ENCODE results near the gene L3MBTL4. TPM values are rescaled to one million over a fixed set of nuclear protein-coding genes. Genes with fewer than 3 reads are reported as not detected.

L3MBTL4 gene
- total and polyA plus RNA-seq, 10 of the 15 experiments (the other 5 are each of a cell fraction or from before 2014, with no cell fraction given): 1.3 to 8.7 (median 3.8) TPM

DNA sequence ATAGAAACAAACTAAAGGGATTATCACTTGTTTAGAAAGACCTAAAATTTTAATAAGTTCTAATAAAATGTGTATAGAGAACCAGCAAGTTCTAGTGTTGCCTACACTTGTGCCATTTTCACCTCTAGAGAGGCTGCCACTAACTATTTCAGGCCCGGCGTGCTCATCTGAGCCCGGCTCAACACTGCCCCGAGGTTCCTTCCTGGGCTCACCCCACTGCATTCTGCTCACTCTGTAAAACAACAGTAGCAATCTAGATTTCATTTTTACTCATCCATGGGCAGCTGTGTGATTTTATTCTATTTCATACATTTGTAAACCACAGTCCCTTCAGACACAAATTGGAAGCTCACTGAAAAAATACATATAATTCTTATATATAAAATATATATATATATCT is 253.2 kb downstream of the L3MBTL4 start:
- H3K4me2 ChIP-seq (ENCODE audit: control insufficient read depth, insufficient read depth): no peak overlapping the region
- H3K4me3 ChIP-seq: no peak overlapping the region
- WGBS (ENCODE audit: insufficient coverage, insufficient replicate concordance, low lambda C conversion rate, missing lambda C conversion rate): 0% methylated on average over 4 of the region's 4 CpGs
- no peaks in the 10 kb centered on the region for H3K79me2 ChIP-seq (ENCODE audit: control insufficient read depth, insufficient read depth, low read length)
- RAD21 ChIA-PET (ENCODE audit: unreplicated experiment): no interaction called here
- 0 out of 2 replicates have a peak, but pooled peaks have one; percentile 23 for TF ChIP-seq RUNX3 (IDR thresholded peaks at IDR 0.05; ENCODE audit: low read length)
- TF ChIP-seq HDAC2 (IDR thresholded peaks at IDR 0.05): no peak
- TF ChIP-seq RAD21 (IDR thresholded peaks at IDR 0.05; ENCODE audit: insufficient read depth, low read depth, low read length): 0 out of 2 replicates have a peak, but pooled peaks have one; percentile 19
- CTCF ChIA-PET: no interaction called here
- no peaks in the 10 kb centered on the region; the same call in 2 of the 3 replicates for H3K9me3 ChIP-seq (replicated peaks; ENCODE audit: control insufficient read depth, insufficient read depth, low read length)
- SMC1A ChIA-PET (ENCODE audit: uncharacterized antibody, unreplicated experiment): no interaction called here
- H3K27ac ChIP-seq (ENCODE audit: control insufficient read depth, insufficient read depth): no peak overlapping the region
- no peak overlapping the region for H3K9ac ChIP-seq (ENCODE audit: control insufficient read depth, insufficient read depth, low read length)
- H3K36me3 ChIP-seq (ENCODE audit: control insufficient read depth in 2 of 2, insufficient read depth in 2 of 2, low read length in 1 of 2): no peaks in the 10 kb centered on the region
- POLR2A ChIA-PET: no interaction called here
- no peak for FAIRE-seq
- no peak for ATAC-seq
- in situ Hi-C loops (cut with MboI): no loop called here
- H4K20me1 ChIP-seq (ENCODE audit: control insufficient read depth, insufficient read depth): no peaks in the 10 kb centered on the region
- no peak for DNase-seq (ENCODE audit: low read depth, low spot score)
- H3K27me3 ChIP-seq (replicated peaks in 1 of 2; ENCODE audit: control insufficient read depth in 2 of 2, insufficient read depth in 2 of 2, low read length in 1 of 2): no peaks in the 10 kb centered on the region
- intact Hi-C loops (cut with micrococcal nuclease; ENCODE audit: unreplicated experiment): no loop called here
- no TSS peak for BruUV-seq (replicated peaks)
- no peaks in the 10 kb centered on the region for H3K4me1 ChIP-seq (ENCODE audit: control insufficient read depth, insufficient read depth, low read length)
- H2AFZ ChIP-seq (ENCODE audit: control insufficient read depth, low read depth, low read length): no peak overlapping the region

DNA sequence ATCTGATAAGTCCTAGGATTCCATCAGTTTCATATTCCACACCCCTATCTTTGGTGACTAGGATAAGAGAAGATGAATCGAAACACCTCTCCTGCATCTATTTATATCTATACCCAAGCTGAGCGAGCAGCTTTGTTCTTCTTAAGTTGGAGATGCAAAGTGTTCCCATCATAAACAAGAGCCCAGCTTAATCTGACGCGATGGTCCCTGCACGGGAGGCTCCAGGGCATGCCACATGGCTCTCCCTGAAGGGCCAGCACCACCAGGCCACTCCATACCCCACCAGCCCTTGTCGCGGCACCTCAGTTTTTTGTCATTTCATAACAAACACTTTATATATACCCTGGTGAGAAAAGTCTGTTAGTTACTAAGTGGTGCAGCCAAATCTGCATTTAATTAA is 255.3 kb downstream of the L3MBTL4 start:
- RAD21 ChIA-PET (ENCODE audit: unreplicated experiment): no interaction called here
- TF ChIP-seq NFIC (IDR thresholded peaks at IDR 0.05; ENCODE audit: low read depth, low read length): no peak
- TF ChIP-seq PAX5 (IDR thresholded peaks at IDR 0.05; ENCODE audit: borderline replicate concordance, low read depth, low read length): no peak
- no peak for TF ChIP-seq SRF (IDR thresholded peaks at IDR 0.05; ENCODE audit: low read depth in 2 of 2, low read length in 2 of 2)
- TF ChIP-seq SMC3 (IDR thresholded peaks at IDR 0.05; ENCODE audit: borderline replicate concordance, low read length): no peak
- BruUV-seq (replicated peaks): no TSS peak
- H2AFZ ChIP-seq (ENCODE audit: control insufficient read depth, low read depth, low read length): no peak overlapping the region
- 75% methylated on average over 7 of the region's 7 CpGs for WGBS (ENCODE audit: insufficient coverage, insufficient replicate concordance, low lambda C conversion rate, missing lambda C conversion rate)
- H3K27ac ChIP-seq (ENCODE audit: control insufficient read depth, insufficient read depth): no peak overlapping the region
- intact Hi-C loops (cut with micrococcal nuclease; ENCODE audit: unreplicated experiment) (no loop called here), in situ Hi-C loops (cut with MboI) (no loop called here)
- H3K4me2 ChIP-seq (ENCODE audit: control insufficient read depth, insufficient read depth): no peak overlapping the region
- POLR2A ChIA-PET: no interaction called here
- no peaks in the 10 kb centered on the region for H3K27me3 ChIP-seq (replicated peaks in 1 of 2; ENCODE audit: control insufficient read depth in 2 of 2, insufficient read depth in 2 of 2, low read length in 1 of 2)
- ATAC-seq (no peak), FAIRE-seq (no peak), DNase-seq (ENCODE audit: low read depth, low spot score) (no peak)
- no peak overlapping the region for H3K4me3 ChIP-seq
- H3K4me1 ChIP-seq (ENCODE audit: control insufficient read depth, insufficient read depth, low read length): no peaks in the 10 kb centered on the region
- SMC1A ChIA-PET (ENCODE audit: uncharacterized antibody, unreplicated experiment): no interaction called here
- H3K79me2 ChIP-seq (ENCODE audit: control insufficient read depth, insufficient read depth, low read length): no peaks in the 10 kb centered on the region
- no peaks in the 10 kb centered on the region for H4K20me1 ChIP-seq (ENCODE audit: control insufficient read depth, insufficient read depth)
- no peaks in the 10 kb centered on the region; the same call in 2 of the 3 replicates for H3K9me3 ChIP-seq (replicated peaks; ENCODE audit: control insufficient read depth, insufficient read depth, low read length)
- CTCF ChIA-PET: no interaction called here
- H3K9ac ChIP-seq (ENCODE audit: control insufficient read depth, insufficient read depth, low read length): no peak overlapping the region
- H3K36me3 ChIP-seq (ENCODE audit: control insufficient read depth in 2 of 2, insufficient read depth in 2 of 2, low read length in 1 of 2): no peaks in the 10 kb centered on the region
